GM18499 (cell line): ENCODE results near the gene AGPAT3.

Experiments used
- ATAC-seq: cut with Tn5 transposase; IDR thresholded peaks from one replicate; pipeline ENCODE4 v1.9.1; 2021; ENCODE audit warnings: moderate number of reproducible peaks; ENCODE audit not compliant: insufficient read depth, unreplicated experiment

Gene AGPAT3

GRCh38 chr21:43944757-43945156 lies 79.7 kb downstream of the AGPAT3 start:
- no peak for ATAC-seq

GRCh38 chr21:43948740-43949498 lies 83.9 kb downstream of the AGPAT3 start:
- ATAC-seq, result no peak

- ATAC-seq, result no peak
These were observed 84.6 kb downstream of the AGPAT3 start for GRCh38 chr21:43949499-43950208.

- no peak for ATAC-seq
These were observed 85.5 kb downstream of the AGPAT3 start for GRCh38 chr21:43950481-43950880.

GRCh38 chr21:43950936-43951335 lies 85.9 kb downstream of the AGPAT3 start:
- ATAC-seq, result no peak

- no peak for ATAC-seq
These were observed 87.1 kb downstream of the AGPAT3 start for GRCh38 chr21:43951911-43952703.

- no peak for ATAC-seq
These were observed 88.0 kb downstream of the AGPAT3 start for GRCh38 chr21:43953021-43953420.

GRCh38 chr21:43954042-43954441 lies 89.0 kb downstream of the AGPAT3 start:
- ATAC-seq, result no peak

- ATAC-seq, result no peak
These were observed 89.9 kb downstream of the AGPAT3 start for GRCh38 chr21:43954896-43955295.

GRCh38 chr21:43956019-43956669 lies 91.1 kb downstream of the AGPAT3 start:
- ATAC-seq, result no peak

- no peak for ATAC-seq
These were observed 91.6 kb downstream of the AGPAT3 start for GRCh38 chr21:43956670-43957035.

GRCh38 chr21:43957128-43957571 lies 92.1 kb downstream of the AGPAT3 start:
- no peak for ATAC-seq

- ATAC-seq, result no peak
These were observed 92.8 kb downstream of the AGPAT3 start for GRCh38 chr21:43957611-43958362.

GRCh38 chr21:43958364-43959158 lies 93.5 kb downstream of the AGPAT3 start:
- no peak for ATAC-seq

- ATAC-seq, result no peak
These were observed 94.5 kb downstream of the AGPAT3 start for GRCh38 chr21:43959231-43960116.

- ATAC-seq, result no peak
These were observed 96.4 kb downstream of the AGPAT3 start for GRCh38 chr21:43961382-43961909.

- ATAC-seq, result no peak
These were observed 101.0 kb downstream of the AGPAT3 start for GRCh38 chr21:43965911-43966585.
